GM18499 (cell line): ENCODE measurements around the gene ALG11.
"Not testable (repeated sequence)": the region's sequence is repeated elsewhere in the genome, so short reads cannot be mapped to it uniquely, and the experiment has no call there.

ENCODE experiments used
- ATAC-seq: cut with Tn5 transposase; IDR thresholded peaks from one replicate; pipeline ENCODE4 v1.9.1; 2021; ENCODE audit warnings: moderate number of reproducible peaks; ENCODE audit not compliant: insufficient read depth, unreplicated experiment

Gene ALG11

DNA sequence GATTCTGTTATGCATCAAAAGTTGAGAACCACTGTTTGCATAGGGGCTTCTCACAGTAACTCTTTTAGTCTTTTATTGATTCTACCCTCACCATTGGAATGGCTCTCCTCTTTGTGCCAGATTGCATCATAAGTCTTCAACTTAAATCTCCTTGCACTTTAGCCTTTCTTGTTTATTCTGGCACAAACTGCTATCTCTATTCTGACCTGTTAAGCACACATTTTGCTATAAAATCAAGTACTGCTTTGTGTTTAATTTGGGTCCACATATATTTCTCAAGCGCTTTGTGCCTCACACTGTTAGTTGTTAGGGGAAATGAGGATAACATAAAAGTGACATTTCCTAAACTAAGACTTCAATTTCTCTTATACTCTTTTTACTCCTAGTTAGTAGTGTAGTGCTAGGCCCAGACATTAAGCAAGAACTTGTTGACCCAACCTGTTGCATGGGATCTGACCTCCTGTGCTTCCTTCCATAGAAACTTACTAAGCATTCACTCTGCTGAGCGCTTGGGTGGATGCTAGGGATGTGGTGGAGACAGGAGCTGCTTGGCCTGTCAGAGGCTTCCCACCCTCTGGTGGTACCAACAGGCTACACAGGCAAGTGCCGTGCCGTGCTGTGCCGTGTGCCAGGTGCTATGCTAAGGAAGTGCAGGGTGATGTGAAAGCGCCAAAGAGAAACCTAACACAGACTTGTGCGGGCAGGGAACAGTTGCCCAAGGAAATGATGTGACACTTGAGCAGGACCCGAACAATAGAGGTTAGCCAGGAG lies 13.5 kb downstream of the ALG11 start:
- no peak for ATAC-seq

DNA sequence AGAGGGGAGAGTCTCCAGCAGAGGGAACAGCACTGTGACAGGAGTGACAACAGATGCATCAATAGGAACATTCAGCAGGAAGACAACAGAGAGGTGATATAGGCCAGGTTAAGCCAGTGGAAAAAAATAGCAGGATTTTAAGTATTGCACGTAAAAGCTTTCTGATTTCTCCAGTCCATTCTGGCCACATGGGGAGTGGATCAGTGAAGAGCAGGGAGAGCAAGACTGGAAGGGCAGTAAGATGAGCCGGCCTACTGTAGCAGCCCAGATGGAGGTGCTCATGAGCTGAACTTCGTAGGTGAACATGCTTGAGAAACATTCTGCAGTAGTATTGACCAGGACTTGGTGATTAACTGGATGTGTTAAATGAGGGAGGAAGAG lies 14.0 kb downstream of the ALG11 start:
- ATAC-seq: no peak

DNA sequence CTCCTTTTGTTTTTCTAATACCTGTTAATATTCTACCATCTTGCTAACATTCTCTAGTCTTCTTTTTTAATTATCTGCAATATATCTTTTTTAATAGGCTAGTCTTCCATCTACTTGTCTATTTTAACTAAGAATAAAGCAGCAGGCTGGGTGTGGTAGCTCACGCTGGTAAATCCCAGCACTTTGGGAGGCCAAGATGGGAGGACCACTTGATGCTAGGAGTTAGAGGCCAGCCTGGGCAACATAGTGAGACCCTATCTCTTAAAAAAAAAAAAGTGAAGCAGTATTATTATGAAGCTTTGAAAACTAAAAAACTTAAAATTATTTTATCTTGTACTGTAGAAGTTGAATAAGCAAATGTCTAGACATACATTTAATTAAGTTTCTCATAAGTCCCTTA lies 15.6 kb downstream of the ALG11 start:
- ATAC-seq: no peak

DNA sequence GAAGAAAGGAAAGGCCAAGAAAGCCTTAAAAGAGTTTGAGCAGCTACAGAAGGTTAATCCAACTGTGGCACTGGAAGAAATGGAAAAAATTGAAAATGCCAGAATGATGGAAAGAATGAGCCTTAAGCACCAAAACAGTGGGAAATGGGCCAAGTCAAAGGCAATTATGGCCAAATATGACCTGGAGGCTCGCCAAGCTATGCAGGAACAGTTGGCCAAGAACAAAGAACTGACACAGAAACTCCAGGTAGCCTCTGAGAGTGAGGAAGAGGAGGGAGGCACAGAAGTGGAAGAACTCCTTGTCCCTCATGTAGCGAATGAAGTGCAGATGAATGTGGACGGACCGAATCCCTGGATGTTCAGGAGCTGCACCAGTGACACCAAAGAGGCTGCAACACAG lies 17.4 kb downstream of the ALG11 start:
- ATAC-seq: no peak

DNA sequence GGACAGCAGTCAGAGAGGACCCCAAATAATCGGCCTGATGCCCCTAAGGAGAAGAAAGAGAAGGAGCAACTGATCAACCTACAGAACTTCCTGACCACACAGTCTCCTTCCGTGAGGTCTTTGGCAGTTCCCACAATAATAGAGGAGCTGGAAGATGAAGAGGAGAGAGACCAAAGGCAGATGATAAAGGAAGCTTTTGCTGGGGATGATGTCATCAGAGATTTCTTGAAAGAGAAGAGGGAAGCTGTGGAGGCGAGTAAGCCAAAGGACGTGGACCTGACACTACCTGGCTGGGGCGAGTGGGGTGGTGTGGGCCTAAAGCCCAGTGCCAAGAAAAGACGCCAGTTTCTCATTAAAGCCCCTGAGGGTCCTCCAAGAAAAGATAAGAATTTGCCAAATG lies 18.2 kb downstream of the ALG11 start:
- not testable (repeated sequence) for ATAC-seq

DNA sequence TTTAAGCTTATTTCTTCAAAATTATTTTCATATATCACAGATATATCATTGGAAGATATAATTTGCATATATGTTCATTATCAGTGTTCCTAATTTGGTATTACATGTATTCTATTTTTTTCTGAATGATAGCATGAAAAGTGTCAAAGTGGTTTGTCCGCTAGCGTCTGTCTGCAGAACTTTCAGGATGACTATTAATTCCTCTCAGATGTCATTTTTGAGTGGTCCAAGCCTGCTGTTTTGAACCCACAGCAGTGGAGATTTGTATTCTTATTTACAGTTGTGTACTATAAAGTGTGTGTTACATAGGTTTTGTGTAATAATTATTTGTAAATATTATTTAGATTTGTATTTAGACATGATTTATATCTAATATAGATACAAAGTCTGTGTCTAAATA lies 20.8 kb downstream of the ALG11 start:
- no peak for ATAC-seq

DNA sequence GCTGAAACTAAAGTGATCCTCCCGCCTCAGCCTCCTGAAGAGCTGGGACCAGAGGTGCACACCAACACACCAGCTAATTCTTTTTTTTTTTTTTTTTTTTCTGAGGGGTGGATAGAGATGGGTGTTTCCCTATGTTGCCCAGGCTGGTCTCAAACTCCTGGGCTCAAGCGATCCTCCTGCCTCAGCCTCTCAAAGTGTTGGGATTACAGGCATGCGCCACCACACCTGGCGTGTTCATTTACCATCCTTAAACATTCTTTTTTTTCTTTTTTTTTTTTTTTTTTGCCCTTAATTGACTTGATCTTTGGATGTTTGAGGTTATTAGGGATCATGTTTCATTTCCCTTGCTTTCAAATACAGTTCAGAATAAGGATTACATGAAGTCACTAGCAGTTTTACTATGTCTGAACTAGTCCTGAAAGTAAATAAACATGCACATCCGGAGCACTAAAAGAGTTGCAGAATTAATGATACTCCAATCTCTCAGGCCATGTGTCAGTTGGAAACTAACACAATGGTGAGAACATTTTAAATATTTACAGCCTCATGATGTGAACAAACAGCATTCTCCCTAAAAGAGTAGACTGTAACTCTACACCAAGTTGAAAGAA lies 22.5 kb downstream of the ALG11 start:
- ATAC-seq: no peak

DNA sequence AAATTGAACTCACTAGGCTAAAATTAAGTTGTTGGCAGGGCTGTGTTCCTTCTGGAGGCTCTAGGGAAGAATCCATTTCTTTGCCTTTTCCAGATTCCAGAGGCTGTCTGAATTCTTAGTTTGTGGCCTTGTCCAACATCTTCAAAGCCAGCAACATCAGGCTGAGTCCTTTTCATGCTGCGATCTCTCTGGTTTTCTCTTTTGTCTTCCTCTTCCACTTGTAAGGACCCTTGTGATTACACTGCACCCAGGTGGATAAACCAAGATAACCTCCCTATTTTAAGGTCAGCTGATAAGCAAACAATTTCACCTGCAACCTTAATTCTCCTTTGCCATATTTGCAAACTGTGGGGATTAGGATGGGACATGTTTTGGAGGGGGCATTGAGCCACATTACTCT lies 23.8 kb downstream of the ALG11 start:
- no peak for ATAC-seq

DNA sequence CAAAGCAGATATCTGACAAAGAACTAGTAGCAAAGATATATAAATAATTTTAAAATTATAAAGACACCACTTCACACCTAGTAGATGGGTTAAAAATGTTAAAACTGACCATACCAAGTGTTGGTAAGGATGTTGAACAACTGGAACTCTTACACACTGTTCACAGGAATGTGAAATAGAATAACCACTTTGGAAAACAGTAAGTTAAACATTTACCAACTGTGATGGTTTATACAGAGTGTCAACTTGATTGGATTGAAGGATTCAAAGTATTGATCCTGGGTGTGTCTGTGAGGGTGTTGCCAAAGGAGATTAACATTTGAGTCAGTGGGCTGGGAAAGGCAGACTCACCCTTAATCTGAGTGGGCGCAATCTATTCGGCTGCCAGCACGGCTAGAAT lies 31.5 kb downstream of the ALG11 start:
- ATAC-seq: no peak

DNA sequence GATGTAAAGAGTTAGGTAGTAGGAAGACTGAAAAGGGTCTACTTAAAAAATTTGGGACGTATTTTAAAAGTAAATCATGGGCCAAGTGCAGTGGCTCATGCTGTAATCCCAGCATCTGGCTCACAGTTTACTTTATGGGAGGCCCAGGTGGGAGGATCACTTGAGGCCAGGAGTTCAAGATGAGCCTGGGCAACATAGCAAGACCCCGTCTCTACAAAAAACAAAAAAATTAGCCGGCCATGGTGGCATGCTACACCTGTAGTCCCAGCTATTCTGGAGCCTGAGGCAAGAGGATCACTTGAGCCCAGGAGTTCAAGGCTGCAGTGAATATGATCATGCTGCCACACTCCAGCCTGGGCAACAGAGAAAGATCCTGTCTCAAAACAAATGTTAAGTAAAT lies 35.3 kb downstream of the ALG11 start:
- ATAC-seq: no peak

DNA sequence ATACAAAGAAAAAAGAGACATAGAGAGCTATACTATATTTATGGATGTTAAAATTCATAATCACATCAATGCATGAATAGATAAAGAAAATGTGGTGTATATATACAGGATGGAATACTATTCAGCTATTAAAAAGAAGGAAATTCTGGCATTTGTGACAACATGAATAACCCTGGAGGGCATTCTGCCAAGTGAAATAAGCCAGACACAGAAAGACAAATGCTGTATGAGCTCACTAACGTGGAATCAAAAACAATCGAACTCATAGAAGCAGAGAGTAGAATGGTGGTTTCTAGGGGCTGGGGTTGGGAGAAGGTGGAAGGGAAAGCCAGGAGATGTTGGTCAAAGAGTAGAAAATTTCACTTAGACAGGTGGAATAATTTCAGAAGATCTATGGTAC lies 36.3 kb downstream of the ALG11 start:
- ATAC-seq: no peak

DNA sequence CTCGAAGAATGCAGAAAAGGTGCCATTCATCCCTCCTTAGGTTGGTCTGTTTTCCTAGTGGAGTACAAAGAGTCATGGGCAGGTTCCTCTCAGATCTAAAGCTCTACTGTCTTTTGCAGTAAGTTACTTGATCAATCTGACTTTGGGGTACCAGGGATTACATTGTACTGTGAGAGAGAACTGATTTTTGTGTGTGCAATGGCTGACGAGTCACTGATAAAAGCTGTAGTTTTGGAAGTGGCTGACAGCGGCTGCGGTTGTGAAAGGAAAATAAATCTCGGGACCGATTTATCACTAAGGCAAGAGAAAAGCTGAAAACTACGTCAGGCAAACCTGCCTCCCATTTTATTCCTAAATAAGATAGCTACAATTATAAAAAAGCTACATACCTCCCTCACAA lies 39.2 kb downstream of the ALG11 start:
- no peak for ATAC-seq

DNA sequence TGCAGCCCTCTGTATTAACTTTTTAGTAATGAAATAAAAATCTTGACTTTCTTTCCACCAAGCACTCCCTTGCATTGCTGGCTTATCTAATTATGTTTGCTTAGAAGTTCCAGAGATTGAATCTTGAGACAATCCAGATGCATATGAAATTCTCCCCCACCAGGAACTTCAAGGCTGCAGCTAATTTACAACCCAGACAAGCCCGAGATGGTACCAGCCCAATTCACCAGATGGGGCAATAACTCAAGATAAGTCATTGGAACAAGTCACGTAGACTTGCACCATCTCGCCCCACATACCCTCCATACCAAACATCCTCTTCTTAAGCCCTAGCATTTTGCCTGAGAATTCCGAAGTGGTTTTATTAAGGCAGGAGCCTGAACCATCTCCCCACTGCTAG lies 41.3 kb downstream of the ALG11 start:
- no peak for ATAC-seq

DNA sequence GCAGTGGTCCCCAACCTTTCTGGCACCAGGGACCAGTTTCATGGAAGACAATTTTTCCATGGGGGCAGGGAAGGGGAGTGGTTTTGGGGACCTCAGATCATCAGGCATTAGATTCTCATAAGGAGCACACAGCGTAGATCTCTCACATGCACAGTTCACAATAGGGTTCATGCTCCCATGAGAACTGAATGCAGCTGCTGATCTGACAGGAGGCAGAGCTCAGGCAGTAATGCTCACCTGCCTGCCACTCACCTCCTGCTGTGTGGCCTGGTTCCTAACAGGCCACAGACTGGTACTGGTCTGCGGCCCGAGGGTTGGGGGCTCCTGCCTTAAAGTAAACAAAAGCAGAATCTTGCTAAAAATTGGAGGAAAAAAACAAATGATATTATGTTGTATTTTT lies 48.9 kb downstream of the ALG11 start:
- not testable (repeated sequence) for ATAC-seq

DNA sequence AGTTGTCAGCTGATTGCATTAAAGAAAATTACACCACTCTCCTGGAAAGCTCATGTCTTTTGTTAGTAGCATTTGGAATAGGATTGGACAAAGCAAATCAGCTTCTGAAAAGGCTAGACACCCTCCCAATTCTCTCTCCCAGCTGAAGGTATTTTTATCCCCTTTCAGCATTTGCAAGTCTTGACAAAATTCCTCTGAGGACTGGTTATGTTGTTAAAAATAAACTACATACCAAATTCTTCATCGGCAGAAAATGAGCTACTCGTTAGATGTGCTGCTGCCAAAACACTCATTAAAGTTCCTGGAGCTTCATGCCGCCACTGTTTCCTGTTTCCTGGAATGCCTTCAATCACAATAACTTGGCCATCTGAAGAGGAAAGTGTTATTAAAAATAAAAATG lies 49.4 kb downstream of the ALG11 start:
- no peak for ATAC-seq

DNA sequence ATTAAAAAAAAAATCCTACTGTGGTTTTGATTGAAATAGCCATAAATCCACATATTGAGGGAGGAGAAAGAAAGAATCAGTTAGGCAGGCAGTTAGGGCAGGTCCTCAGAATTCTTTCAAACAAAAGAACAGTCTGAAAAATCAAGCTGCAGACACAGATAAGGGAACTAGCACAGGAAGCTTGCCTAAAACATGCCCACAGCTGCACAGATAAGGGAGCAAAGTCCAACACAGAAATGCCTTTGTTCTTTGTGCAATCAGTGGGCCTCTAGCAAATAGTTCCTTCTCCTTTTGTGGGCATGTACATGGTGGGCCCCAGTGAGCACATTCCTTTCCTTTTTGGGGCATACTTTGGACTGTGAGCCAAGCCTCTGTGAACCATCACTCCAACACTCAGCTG lies 55.0 kb downstream of the ALG11 start:
- ATAC-seq: no peak

DNA sequence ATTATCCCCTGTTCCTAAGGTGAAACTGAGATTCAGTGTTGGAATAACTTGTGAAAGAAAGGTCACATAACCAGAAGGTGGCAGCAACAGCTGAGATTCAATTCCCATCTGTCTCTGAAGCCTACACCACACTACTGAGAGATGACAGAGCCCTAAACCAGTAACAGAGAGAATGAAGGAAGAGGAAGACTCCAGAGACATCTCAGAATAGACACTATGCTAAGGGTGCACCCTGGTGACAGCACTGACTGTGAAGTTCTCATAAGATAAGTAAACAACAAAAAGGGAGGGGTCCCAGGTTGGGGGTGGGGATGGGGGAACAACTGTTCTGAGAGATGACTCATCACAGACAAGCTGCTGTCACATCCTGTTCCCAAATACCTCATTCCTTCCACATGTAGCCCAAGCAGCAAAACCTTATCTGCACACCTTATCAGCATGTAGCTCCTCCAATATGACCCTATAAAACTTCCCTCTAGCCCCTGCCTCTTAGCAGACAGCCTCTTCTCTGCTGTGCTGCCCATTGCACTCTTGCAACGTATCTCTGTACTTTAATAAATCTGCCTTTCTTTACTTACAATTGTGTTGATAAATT lies 58.8 kb downstream of the ALG11 start:
- ATAC-seq: no peak
